GM23338 (cell line): ENCODE data around the gene P3H4. TPM values are rescaled to one million over a fixed set of nuclear protein-coding genes. Genes with fewer than 3 reads are reported as not detected.

Source experiments
- ATAC-seq: fragments of 200-7000 bp; cut with Tn5 transposase; 3 replicates; pipeline ENCODE4 v1.9.1; 2020
- DNase-seq: peaks from one replicate; pipeline ENCODE4 v3.0.0-alpha.2; 2015; ENCODE audit warnings: low spot score
- H2AFZ ChIP-seq: fragments of 200-600 bp; sonication (generic); 2 replicates; pipeline ENCODE4 v1.8.0; 2016; ENCODE audit warnings: antibody characterized with exemption, mild to moderate bottlenecking, moderate library complexity
- H3F3A ChIP-seq: fragments of 200-600 bp; sonication (generic); replicated peaks from 2 replicates; pipeline ENCODE4 v1.8.0; 2017; ENCODE audit warnings: antibody characterized with exemption, mixed run types, low read depth
- H3K27ac ChIP-seq: fragments of 200-600 bp; sonication (generic); 2 replicates; pipeline ENCODE4 v1.6.1; 2016; ENCODE audit warnings: low read depth
- H3K27me3 ChIP-seq: fragments of 200-600 bp; sonication (generic); 2 replicates; pipeline ENCODE4 v1.8.0; 2016; ENCODE audit warnings: mild to moderate bottlenecking, mixed run types, moderate library complexity; ENCODE audit not compliant: insufficient read depth
- H3K36me3 ChIP-seq: fragments of 200-600 bp; sonication (generic); 2 replicates; pipeline ENCODE4 v1.8.0; 2016; ENCODE audit warnings: mild to moderate bottlenecking; ENCODE audit not compliant: insufficient read depth
- H3K4me1 ChIP-seq: fragments of 200-600 bp; sonication (generic); 2 replicates; pipeline ENCODE4 v1.8.0; 2016; ENCODE audit warnings: mild to moderate bottlenecking, moderate library complexity; ENCODE audit not compliant: insufficient read depth
- H3K4me2 ChIP-seq: fragments of 200-600 bp; sonication (generic); 2 replicates; pipeline ENCODE4 v1.7.1; 2017; ENCODE audit warnings: mixed run types
- H3K4me3 ChIP-seq: fragments of 200-600 bp; sonication (generic); 2 replicates; pipeline ENCODE4 v1.6.1; 2016; ENCODE audit warnings: mixed run types
- H3K79me2 ChIP-seq: fragments of 200-600 bp; sonication (generic); replicated peaks from 2 replicates; pipeline ENCODE4 v1.8.0; 2017; ENCODE audit warnings: mild to moderate bottlenecking; ENCODE audit not compliant: insufficient read depth
- H3K9me2 ChIP-seq: fragments of 200-600 bp; sonication (generic); 2 replicates; pipeline ENCODE4 v1.8.0; 2017; ENCODE audit not compliant: insufficient read depth
- H4K20me1 ChIP-seq: fragments of 200-600 bp; sonication (generic); replicated peaks from 2 replicates; pipeline ENCODE4 v1.8.0; 2017; ENCODE audit warnings: mild to moderate bottlenecking; ENCODE audit not compliant: insufficient read depth
- H3K27ac Mint-ChIP-seq: 2 replicates; pipeline ENCODE4 v1.8.0; 2020; ENCODE audit warnings: inconsistent platforms, mild to moderate bottlenecking, moderate library complexity, mixed read lengths
- H3K27me3 Mint-ChIP-seq: 3 replicates; pipeline ENCODE4 v1.8.0; 2022; ENCODE audit warnings: low read depth, mild to moderate bottlenecking, moderate library complexity, mixed read lengths, inconsistent platforms; ENCODE audit not compliant: insufficient read depth, poor library complexity
- H3K36me3 Mint-ChIP-seq: 3 replicates; pipeline ENCODE4 v1.8.0; 2021; ENCODE audit warnings: low read depth, mild to moderate bottlenecking, inconsistent platforms, moderate library complexity, mixed read lengths
- H3K4me1 Mint-ChIP-seq: 3 replicates; pipeline ENCODE4 v1.8.0; 2020; ENCODE audit warnings: mild to moderate bottlenecking, inconsistent platforms, mixed read lengths
- H3K4me3 Mint-ChIP-seq: 3 replicates; pipeline ENCODE4 v1.8.0; 2021; ENCODE audit warnings: moderate library complexity, mild to moderate bottlenecking, inconsistent platforms, mixed read lengths
- H3K9me3 Mint-ChIP-seq: 3 replicates; pipeline ENCODE4 v1.8.0; 2020; ENCODE audit warnings: moderate library complexity, mild to moderate bottlenecking, inconsistent platforms, mixed read lengths
- CREB1 ChIP-seq: fragments of 250-450 bp; sonication (Bioruptor Pico); IDR thresholded peaks from 2 replicates; pipeline ENCODE4 v1.5.0; 2020; ENCODE audit warnings: low read depth, mild to moderate bottlenecking, moderate library complexity
- EZH2 ChIP-seq: fragments of 200-600 bp; sonication (generic); IDR thresholded peaks from one replicate; pipeline ENCODE4 v1.8.0; 2017; ENCODE audit warnings: antibody characterized with exemption, mild to moderate bottlenecking, low read depth; ENCODE audit not compliant: unreplicated experiment
- EZH2phosphoT487 ChIP-seq: fragments of 200-600 bp; sonication (generic); IDR thresholded peaks from one replicate; pipeline ENCODE4 v1.8.1; 2018; ENCODE audit warnings: antibody characterized with exemption; ENCODE audit not compliant: unreplicated experiment
- JUNB ChIP-seq: IDR thresholded peaks from one replicate; pipeline ENCODE4 v1.6.1; 2016; ENCODE audit warnings: antibody characterized with exemption; ENCODE audit not compliant: unreplicated experiment
- NANOG ChIP-seq: IDR thresholded peaks from 2 replicates; pipeline ENCODE4 v1.6.1; 2016; ENCODE audit warnings: antibody characterized with exemption, borderline replicate concordance
- POLR2AphosphoS5 ChIP-seq: IDR thresholded peaks from 2 replicates; pipeline ENCODE4 v1.6.1; 2016; ENCODE audit warnings: antibody characterized with exemption, low read depth
- STAT1 ChIP-seq: IDR thresholded peaks from one replicate; pipeline ENCODE4 v1.6.1; 2016; ENCODE audit warnings: antibody characterized with exemption; ENCODE audit not compliant: unreplicated experiment
- ZNF114 ChIP-seq: fragments of 250-450 bp; sonication (Bioruptor Pico); IDR thresholded peaks from 2 replicates; pipeline ENCODE4 v1.5.0; 2020; ENCODE audit warnings: mild to moderate bottlenecking, moderate library complexity
- ZNF331 ChIP-seq: fragments of 250-450 bp; sonication (Bioruptor Pico); IDR thresholded peaks from 2 replicates; pipeline ENCODE4 v1.5.0; 2020; ENCODE audit warnings: low read depth, mild to moderate bottlenecking, moderate library complexity
- polyA plus RNA-seq: library from polyadenylated mRNA; unstranded; fragments of >200 nt; fragmentation: Nextera tagmentation; extraction: Ambion mirVana; gene quantifications from 2 replicates; pipeline ENCODE4 v1.2.1, GENCODE V29; 2016
- total RNA-seq: library from RNA; depleted of rRNA; stranded (reverse); fragments of >200 nt; shearing (Covaris generic); gene quantifications from 2 replicates; pipeline ENCODE4 v1.2.3, GENCODE V29; 2014
- TF ChIP-seq, protein P1 (sequence below): IDR thresholded peaks from one replicate; pipeline ENCODE4 v1.6.1; 2018; ENCODE audit warnings: antibody characterized with exemption; ENCODE audit not compliant: unreplicated experiment
- TF ChIP-seq, protein P2 (sequence below): IDR thresholded peaks from 2 replicates; pipeline ENCODE4 v1.6.1; 2016; ENCODE audit warnings: antibody characterized with exemption
- TF ChIP-seq, protein P3 (sequence below), 2 experiments: fragments of 200-600 bp in 1 of 2; sonication (generic) in 1 of 2; conservative IDR thresholded peaks; 2 replicates each; pipeline versions ENCODE4 v1.5.1 to v1.6.1; 2016 to 2017; ENCODE audit warnings: antibody characterized with exemption in 2 of 2, low read depth in 2 of 2, mild to moderate bottlenecking in 2 of 2, moderate library complexity in 1 of 2
- TF ChIP-seq, protein P4 (sequence below): fragments of 250-450 bp; sonication (Bioruptor Pico); IDR thresholded peaks from 2 replicates; pipeline ENCODE4 v1.5.0; 2020; ENCODE audit warnings: mild to moderate bottlenecking, moderate library complexity

The P3H4 gene
- total and polyA plus RNA-seq, 2 experiments from 2014 or later, result 16.0 to 33.3 TPM

DNA sequence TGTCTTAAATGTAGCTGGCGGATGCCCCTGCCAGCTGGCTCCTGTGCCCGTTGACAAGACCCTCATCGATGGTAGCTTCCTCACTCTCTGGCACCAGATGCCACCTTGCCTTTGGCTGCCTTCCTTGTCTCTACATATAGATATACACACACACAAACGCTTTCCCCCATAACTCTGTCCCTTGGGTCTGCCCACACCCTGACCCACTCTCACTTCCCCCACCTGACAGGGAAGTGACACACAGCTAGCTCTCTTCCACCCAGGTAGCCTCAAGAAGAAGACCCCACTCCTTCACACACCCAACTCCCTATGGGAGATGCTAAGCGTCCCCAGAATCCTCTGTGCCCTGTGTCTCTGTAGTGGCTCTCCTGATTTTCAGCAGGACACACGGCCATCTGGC is 50.9 kb downstream of the P3H4 start:
- Histone ChIP-seq H3K79me2 (no peaks in the 10 kb centered on the region), H3K4me1 (no peaks in the 10 kb centered on the region), H3K9me2 (no peaks in the 10 kb centered on the region), H3K4me3 (no peak overlapping the region), H2AFZ (no peak overlapping the region), H4K20me1 (peaks cover 8% of the 10 kb centered on the region; the same call in 1 of the 2 replicates), H3F3A (peaks cover 6% of the 10 kb centered on the region; the same call in 1 of the 2 replicates), H3K27ac (no peak overlapping the region), H3K4me2 (no peak overlapping the region), H3K27me3 (no peaks in the 10 kb centered on the region), H3K36me3 (peaks cover 16% of the 10 kb centered on the region)
- no peak for ATAC-seq
- TF ChIP-seq EZH2phosphoT487 (no peak), ZNF331 (CRISPR knock-in tag) (no peak), STAT1 (no peak), CREB1 (CRISPR knock-in tag) (no peak), POLR2AphosphoS5 (no peak), ZNF114 (CRISPR knock-in tag) (no peak), JUNB (no peak), EZH2 (no peak), NANOG (no peak)
- TF ChIP-seq, protein P1, sequence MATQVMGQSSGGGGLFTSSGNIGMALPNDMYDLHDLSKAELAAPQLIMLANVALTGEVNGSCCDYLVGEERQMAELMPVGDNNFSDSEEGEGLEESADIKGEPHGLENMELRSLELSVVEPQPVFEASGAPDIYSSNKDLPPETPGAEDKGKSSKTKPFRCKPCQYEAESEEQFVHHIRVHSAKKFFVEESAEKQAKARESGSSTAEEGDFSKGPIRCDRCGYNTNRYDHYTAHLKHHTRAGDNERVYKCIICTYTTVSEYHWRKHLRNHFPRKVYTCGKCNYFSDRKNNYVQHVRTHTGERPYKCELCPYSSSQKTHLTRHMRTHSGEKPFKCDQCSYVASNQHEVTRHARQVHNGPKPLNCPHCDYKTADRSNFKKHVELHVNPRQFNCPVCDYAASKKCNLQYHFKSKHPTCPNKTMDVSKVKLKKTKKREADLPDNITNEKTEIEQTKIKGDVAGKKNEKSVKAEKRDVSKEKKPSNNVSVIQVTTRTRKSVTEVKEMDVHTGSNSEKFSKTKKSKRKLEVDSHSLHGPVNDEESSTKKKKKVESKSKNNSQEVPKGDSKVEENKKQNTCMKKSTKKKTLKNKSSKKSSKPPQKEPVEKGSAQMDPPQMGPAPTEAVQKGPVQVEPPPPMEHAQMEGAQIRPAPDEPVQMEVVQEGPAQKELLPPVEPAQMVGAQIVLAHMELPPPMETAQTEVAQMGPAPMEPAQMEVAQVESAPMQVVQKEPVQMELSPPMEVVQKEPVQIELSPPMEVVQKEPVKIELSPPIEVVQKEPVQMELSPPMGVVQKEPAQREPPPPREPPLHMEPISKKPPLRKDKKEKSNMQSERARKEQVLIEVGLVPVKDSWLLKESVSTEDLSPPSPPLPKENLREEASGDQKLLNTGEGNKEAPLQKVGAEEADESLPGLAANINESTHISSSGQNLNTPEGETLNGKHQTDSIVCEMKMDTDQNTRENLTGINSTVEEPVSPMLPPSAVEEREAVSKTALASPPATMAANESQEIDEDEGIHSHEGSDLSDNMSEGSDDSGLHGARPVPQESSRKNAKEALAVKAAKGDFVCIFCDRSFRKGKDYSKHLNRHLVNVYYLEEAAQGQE, result no peak
- TF ChIP-seq, protein P2, sequence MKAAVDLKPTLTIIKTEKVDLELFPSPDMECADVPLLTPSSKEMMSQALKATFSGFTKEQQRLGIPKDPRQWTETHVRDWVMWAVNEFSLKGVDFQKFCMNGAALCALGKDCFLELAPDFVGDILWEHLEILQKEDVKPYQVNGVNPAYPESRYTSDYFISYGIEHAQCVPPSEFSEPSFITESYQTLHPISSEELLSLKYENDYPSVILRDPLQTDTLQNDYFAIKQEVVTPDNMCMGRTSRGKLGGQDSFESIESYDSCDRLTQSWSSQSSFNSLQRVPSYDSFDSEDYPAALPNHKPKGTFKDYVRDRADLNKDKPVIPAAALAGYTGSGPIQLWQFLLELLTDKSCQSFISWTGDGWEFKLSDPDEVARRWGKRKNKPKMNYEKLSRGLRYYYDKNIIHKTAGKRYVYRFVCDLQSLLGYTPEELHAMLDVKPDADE, result no peak
- TF ChIP-seq, protein P3, sequence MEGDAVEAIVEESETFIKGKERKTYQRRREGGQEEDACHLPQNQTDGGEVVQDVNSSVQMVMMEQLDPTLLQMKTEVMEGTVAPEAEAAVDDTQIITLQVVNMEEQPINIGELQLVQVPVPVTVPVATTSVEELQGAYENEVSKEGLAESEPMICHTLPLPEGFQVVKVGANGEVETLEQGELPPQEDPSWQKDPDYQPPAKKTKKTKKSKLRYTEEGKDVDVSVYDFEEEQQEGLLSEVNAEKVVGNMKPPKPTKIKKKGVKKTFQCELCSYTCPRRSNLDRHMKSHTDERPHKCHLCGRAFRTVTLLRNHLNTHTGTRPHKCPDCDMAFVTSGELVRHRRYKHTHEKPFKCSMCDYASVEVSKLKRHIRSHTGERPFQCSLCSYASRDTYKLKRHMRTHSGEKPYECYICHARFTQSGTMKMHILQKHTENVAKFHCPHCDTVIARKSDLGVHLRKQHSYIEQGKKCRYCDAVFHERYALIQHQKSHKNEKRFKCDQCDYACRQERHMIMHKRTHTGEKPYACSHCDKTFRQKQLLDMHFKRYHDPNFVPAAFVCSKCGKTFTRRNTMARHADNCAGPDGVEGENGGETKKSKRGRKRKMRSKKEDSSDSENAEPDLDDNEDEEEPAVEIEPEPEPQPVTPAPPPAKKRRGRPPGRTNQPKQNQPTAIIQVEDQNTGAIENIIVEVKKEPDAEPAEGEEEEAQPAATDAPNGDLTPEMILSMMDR (conservative IDR thresholded peaks at IDR 0.05; ENCODE audit: low read depth in 2 of 2), result no peak
- TF ChIP-seq, protein P4, sequence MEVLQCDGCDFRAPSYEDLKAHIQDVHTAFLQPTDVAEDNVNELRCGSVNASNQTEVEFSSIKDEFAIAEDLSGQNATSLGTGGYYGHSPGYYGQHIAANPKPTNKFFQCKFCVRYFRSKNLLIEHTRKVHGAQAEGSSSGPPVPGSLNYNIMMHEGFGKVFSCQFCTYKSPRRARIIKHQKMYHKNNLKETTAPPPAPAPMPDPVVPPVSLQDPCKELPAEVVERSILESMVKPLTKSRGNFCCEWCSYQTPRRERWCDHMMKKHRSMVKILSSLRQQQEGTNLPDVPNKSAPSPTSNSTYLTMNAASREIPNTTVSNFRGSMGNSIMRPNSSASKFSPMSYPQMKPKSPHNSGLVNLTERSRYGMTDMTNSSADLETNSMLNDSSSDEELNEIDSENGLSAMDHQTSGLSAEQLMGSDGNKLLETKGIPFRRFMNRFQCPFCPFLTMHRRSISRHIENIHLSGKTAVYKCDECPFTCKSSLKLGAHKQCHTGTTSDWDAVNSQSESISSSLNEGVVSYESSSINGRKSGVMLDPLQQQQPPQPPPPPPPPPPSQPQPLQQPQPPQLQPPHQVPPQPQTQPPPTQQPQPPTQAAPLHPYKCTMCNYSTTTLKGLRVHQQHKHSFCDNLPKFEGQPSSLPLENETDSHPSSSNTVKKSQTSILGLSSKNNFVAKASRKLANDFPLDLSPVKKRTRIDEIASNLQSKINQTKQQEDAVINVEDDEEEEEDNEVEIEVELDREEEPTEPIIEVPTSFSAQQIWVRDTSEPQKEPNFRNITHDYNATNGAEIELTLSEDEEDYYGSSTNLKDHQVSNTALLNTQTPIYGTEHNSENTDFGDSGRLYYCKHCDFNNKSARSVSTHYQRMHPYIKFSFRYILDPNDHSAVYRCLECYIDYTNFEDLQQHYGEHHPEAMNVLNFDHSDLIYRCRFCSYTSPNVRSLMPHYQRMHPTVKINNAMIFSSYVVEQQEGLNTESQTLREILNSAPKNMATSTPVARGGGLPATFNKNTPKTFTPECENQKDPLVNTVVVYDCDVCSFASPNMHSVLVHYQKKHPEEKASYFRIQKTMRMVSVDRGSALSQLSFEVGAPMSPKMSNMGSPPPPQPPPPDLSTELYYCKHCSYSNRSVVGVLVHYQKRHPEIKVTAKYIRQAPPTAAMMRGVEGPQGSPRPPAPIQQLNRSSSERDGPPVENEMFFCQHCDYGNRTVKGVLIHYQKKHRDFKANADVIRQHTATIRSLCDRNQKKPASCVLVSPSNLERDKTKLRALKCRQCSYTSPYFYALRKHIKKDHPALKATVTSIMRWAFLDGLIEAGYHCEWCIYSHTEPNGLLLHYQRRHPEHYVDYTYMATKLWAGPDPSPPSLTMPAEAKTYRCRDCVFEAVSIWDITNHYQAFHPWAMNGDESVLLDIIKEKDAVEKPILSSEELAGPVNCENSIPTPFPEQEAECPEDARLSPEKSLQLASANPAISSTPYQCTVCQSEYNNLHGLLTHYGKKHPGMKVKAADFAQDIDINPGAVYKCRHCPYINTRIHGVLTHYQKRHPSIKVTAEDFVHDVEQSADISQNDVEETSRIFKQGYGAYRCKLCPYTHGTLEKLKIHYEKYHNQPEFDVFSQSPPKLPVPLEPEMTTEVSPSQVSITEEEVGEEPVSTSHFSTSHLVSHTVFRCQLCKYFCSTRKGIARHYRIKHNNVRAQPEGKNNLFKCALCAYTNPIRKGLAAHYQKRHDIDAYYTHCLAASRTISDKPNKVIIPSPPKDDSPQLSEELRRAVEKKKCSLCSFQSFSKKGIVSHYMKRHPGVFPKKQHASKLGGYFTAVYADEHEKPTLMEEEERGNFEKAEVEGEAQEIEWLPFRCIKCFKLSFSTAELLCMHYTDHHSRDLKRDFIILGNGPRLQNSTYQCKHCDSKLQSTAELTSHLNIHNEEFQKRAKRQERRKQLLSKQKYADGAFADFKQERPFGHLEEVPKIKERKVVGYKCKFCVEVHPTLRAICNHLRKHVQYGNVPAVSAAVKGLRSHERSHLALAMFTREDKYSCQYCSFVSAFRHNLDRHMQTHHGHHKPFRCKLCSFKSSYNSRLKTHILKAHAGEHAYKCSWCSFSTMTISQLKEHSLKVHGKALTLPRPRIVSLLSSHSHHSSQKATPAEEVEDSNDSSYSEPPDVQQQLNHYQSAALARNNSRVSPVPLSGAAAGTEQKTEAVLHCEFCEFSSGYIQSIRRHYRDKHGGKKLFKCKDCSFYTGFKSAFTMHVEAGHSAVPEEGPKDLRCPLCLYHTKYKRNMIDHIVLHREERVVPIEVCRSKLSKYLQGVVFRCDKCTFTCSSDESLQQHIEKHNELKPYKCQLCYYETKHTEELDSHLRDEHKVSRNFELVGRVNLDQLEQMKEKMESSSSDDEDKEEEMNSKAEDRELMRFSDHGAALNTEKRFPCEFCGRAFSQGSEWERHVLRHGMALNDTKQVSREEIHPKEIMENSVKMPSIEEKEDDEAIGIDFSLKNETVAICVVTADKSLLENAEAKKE (CRISPR knock-in tag), result no peak
- H3K9me3 Mint-ChIP-seq, result no peaks in the 10 kb centered on the region
- no peaks in the 10 kb centered on the region for H3K4me1 Mint-ChIP-seq
- DNase-seq, result no peak
- no peak overlapping the region for H3K27ac Mint-ChIP-seq
- H3K4me3 Mint-ChIP-seq, result no peak overlapping the region
- peaks cover 93% of the 10 kb centered on the region for H3K36me3 Mint-ChIP-seq
- H3K27me3 Mint-ChIP-seq, result no peaks in the 10 kb centered on the region
